HepG2 (cell line): ENCODE measurements around the gene NTN5. TPM values are rescaled to one million over a fixed set of nuclear protein-coding genes. Genes with fewer than 3 reads are reported as not detected.
A peak's percentile ranks its signal among the peaks of the same experiment; 100 is the strongest.

ENCODE experiments used
- ATF4 ChIP-seq, 2 experiments: fragments of 450-650 bp in 1 of 2; sonication (generic) in 1 of 2; formaldehyde crosslinking; IDR thresholded peaks; 2 replicates each; pipeline versions ENCODE4 v1.5.0 to v1.8.0; 2020 to 2022; ENCODE audit warnings: mild to moderate bottlenecking in 1 of 2, missing genetic modification reagents in 1 of 2
- ATF7-NPFF ChIP-seq: sonication (generic); formaldehyde crosslinking; IDR thresholded peaks from 2 replicates; pipeline ENCODE4 v1.8.1; 2023; ENCODE audit warnings: mild to moderate bottlenecking, low read depth, missing genetic modification reagents, moderate library complexity
- CCDC6 ChIP-seq: sonication (generic); formaldehyde crosslinking; IDR thresholded peaks from 2 replicates; pipeline ENCODE4 v1.8.1; 2022; ENCODE audit warnings: mild to moderate bottlenecking, missing genetic modification reagents, moderate library complexity
- DZIP1 ChIP-seq: sonication (generic); formaldehyde crosslinking; IDR thresholded peaks from 2 replicates; pipeline ENCODE4 v1.5.0; 2020; ENCODE audit warnings: mild to moderate bottlenecking, missing genetic modification reagents
- HIVEP1 ChIP-seq: sonication (generic); formaldehyde crosslinking; IDR thresholded peaks from 2 replicates; pipeline ENCODE4 v1.4.0; 2020; ENCODE audit warnings: mild to moderate bottlenecking, missing genetic modification reagents
- IRF2 ChIP-seq: IDR thresholded peaks from 2 replicates; pipeline ENCODE4 v1.6.1; 2018; ENCODE audit warnings: missing genetic modification reagents, missing compliant biosample characterization
- LBX2 ChIP-seq: sonication (generic); formaldehyde crosslinking; IDR thresholded peaks from 2 replicates; pipeline ENCODE4 v1.5.0; 2020; ENCODE audit warnings: missing genetic modification reagents, mild to moderate bottlenecking, borderline replicate concordance
- PAWR ChIP-seq: sonication (generic); formaldehyde crosslinking; IDR thresholded peaks from 2 replicates; pipeline ENCODE4 v1.4.0; 2020; ENCODE audit warnings: missing genetic modification reagents, mild to moderate bottlenecking, borderline replicate concordance
- PHF8 ChIP-seq: sonication (generic); formaldehyde crosslinking; IDR thresholded peaks from 2 replicates; pipeline ENCODE4 v1.5.0; 2020; ENCODE audit warnings: missing genetic modification reagents
- RARA ChIP-seq: IDR thresholded peaks from 2 replicates; pipeline ENCODE4 v1.6.1; 2016; ENCODE audit warnings: missing genetic modification reagents, missing compliant biosample characterization
- SKI ChIP-seq: fragments of 450-650 bp; IDR thresholded peaks from one replicate; pipeline ENCODE4 v1.6.1; 2018; ENCODE audit warnings: mild to moderate bottlenecking; ENCODE audit not compliant: partially characterized antibody
- SP5 ChIP-seq: IDR thresholded peaks from 2 replicates; pipeline ENCODE4 v1.6.1; 2016; ENCODE audit warnings: low read depth, borderline replicate concordance
- SRSF9 ChIP-seq: fragments of 200-400 bp; formaldehyde crosslinking; IDR thresholded peaks from 2 replicates; pipeline ENCODE4 v1.6.1; 2018; ENCODE audit warnings: borderline replicate concordance, mild to moderate bottlenecking, low read depth, low read length; ENCODE audit not compliant: insufficient read depth, poor library complexity, severe bottlenecking
- TOPORS ChIP-seq: sonication (generic); formaldehyde crosslinking; IDR thresholded peaks from 2 replicates; pipeline ENCODE4 v1.8.0; 2023; ENCODE audit warnings: mild to moderate bottlenecking, missing genetic modification reagents
- ZNF232 ChIP-seq: sonication (generic); formaldehyde crosslinking; IDR thresholded peaks from 2 replicates; pipeline ENCODE4 v1.4.0; 2020; ENCODE audit warnings: missing genetic modification reagents, borderline replicate concordance
- ZNF263 ChIP-seq: sonication (generic); formaldehyde crosslinking; IDR thresholded peaks from 2 replicates; pipeline ENCODE4 v1.4.0; 2020; ENCODE audit warnings: missing genetic modification reagents
- ZNF619 ChIP-seq: sonication (generic); formaldehyde crosslinking; IDR thresholded peaks from 2 replicates; pipeline ENCODE4 v1.4.0; 2020; ENCODE audit warnings: mild to moderate bottlenecking, missing genetic modification reagents
- polyA plus RNA-seq, 8 experiments: library from polyadenylated mRNA; depleted of rRNA in 3 of 8; stranded (reverse) in 7 of 8; unstranded in 1 of 8; fragments of >200 nt; fragmentation: Illumina TruSeq in 4 of 8; extraction: Trizol in 4 of 8; gene quantifications; 2 replicates each; pipeline versions ENCODE4 v1.2.1 to v1.2.3, GENCODE V29; 2011 to 2016; ENCODE audit warnings: low read depth in 4 of 8, missing spikeins in 1 of 8, mixed read lengths in 1 of 8; ENCODE audit not compliant: insufficient read depth in 1 of 8
- total RNA-seq, 5 experiments: library from RNA; depleted of rRNA; stranded (reverse); fragments of >200 nt; fragmentation: Illumina TruSeq; extraction: Trizol; gene quantifications; 2 replicates each; pipeline ENCODE4 v1.2.3, GENCODE V29; 2016; ENCODE audit warnings: low read depth in 1 of 5
- TF ChIP-seq, protein P1 (sequence below): IDR thresholded peaks from 2 replicates; pipeline ENCODE4 v1.6.1; 2016; ENCODE audit warnings: mild to moderate bottlenecking
- TF ChIP-seq, protein P2 (sequence below): sonication (generic); formaldehyde crosslinking; IDR thresholded peaks from 2 replicates; pipeline ENCODE4; 2020; ENCODE audit warnings: missing genetic modification reagents, mild to moderate bottlenecking, borderline replicate concordance

The NTN5 gene
- total and polyA plus RNA-seq, 2 of the 13 experiments (the other 11 are each of a cell fraction or from before 2014, with no cell fraction given), result 0.05 TPM; not detected in 1

DNA sequence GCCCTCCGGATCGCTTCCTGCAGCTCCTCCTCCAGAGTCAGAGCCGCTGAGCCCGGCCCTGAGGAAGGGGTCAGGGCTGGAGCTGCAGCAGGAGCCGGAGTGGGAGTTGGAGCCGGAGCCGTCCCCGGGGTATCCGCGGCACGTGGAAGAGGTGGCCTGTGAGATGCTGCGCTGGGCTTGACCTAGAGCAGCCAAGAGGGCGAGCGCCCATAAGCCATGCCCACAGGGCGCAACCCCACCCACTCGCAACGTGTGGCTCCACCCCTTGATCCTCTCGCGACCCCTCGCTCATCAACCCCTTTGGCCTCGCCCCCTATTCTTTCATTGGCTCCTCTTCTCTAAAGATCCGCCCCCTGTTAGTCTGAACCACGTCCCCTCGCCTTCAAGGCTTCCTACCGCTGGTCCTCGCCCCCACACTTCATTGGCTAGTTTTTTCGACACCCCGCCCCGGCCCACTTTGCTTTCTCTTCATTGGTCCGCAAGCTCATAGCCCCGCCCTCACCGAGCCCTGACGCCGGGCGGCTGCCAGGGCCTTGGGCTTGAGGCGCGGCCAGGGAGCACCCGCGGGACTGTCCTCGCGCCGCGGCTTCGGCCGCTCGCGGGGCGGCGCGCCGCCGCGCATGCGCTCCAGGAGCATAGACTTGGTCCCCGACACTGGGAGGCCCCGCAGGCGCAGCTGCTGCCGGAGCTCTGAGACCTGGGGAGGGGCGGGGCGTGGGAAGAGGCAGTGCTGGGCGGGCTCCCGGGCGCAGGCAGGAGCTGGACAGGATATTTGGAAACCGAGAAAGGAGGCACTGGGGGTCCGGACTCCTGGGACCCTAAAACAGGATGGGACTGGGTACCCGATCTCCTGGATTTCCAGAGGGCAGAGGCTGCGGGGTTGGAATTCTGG is 41.3 kb upstream of the NTN5 start (continued):
- TF ChIP-seq SP5 (CRISPR knock-in tag), result 0 out of 2 replicates have a peak, but pooled peaks have one; percentile 42
- TF ChIP-seq DZIP1 (CRISPR knock-in tag), result no peak
- TF ChIP-seq ZNF263 (CRISPR knock-in tag), result peak; percentile 95
- 0 out of 4 replicates have a peak, but pooled peaks of 1 of the 2 experiments have one; percentile 22 for TF ChIP-seq ATF4 (CRISPR knock-in tag; IDR thresholded peaks at IDR 0.05)
- peak; percentile 68 for TF ChIP-seq PHF8 (CRISPR knock-in tag)
- no peak for TF ChIP-seq PAWR (CRISPR knock-in tag)
- 0 out of 2 replicates have a peak, but pooled peaks have one; percentile 28 for TF ChIP-seq HIVEP1 (CRISPR knock-in tag)
- TF ChIP-seq, protein P1, sequence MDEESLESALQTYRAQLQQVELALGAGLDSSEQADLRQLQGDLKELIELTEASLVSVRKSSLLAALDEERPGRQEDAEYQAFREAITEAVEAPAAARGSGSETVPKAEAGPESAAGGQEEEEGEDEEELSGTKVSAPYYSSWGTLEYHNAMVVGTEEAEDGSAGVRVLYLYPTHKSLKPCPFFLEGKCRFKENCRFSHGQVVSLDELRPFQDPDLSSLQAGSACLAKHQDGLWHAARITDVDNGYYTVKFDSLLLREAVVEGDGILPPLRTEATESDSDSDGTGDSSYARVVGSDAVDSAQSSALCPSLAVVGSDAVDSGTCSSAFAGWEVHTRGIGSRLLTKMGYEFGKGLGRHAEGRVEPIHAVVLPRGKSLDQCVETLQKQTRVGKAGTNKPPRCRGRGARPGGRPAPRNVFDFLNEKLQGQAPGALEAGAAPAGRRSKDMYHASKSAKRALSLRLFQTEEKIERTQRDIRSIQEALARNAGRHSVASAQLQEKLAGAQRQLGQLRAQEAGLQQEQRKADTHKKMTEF (CRISPR knock-in tag), result peak; percentile 71; the same call in 1 of the 2 replicates
- TF ChIP-seq, protein P2, sequence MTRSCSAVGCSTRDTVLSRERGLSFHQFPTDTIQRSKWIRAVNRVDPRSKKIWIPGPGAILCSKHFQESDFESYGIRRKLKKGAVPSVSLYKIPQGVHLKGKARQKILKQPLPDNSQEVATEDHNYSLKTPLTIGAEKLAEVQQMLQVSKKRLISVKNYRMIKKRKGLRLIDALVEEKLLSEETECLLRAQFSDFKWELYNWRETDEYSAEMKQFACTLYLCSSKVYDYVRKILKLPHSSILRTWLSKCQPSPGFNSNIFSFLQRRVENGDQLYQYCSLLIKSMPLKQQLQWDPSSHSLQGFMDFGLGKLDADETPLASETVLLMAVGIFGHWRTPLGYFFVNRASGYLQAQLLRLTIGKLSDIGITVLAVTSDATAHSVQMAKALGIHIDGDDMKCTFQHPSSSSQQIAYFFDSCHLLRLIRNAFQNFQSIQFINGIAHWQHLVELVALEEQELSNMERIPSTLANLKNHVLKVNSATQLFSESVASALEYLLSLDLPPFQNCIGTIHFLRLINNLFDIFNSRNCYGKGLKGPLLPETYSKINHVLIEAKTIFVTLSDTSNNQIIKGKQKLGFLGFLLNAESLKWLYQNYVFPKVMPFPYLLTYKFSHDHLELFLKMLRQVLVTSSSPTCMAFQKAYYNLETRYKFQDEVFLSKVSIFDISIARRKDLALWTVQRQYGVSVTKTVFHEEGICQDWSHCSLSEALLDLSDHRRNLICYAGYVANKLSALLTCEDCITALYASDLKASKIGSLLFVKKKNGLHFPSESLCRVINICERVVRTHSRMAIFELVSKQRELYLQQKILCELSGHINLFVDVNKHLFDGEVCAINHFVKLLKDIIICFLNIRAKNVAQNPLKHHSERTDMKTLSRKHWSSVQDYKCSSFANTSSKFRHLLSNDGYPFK (CRISPR knock-in tag), result peak; percentile 30; the same call in 1 of the 2 replicates
- TF ChIP-seq LBX2 (CRISPR knock-in tag), result 0 out of 2 replicates have a peak, but pooled peaks have one; percentile 43
- TF ChIP-seq ZNF232 (CRISPR knock-in tag), result peak; percentile 35; the same call in 1 of the 2 replicates
- TF ChIP-seq TOPORS (CRISPR knock-in tag), result peak; percentile 67; the same call in 1 of the 2 replicates
- TF ChIP-seq ZNF619 (CRISPR knock-in tag), result no peak
- TF ChIP-seq CCDC6 (CRISPR knock-in tag), result no peak
- TF ChIP-seq IRF2 (CRISPR knock-in tag), result peak; percentile 22; the same call in 1 of the 2 replicates
- peak; percentile 17 for TF ChIP-seq SKI
- peak; percentile 65; the same call in 1 of the 2 replicates for TF ChIP-seq ATF7-NPFF
- no peak for TF ChIP-seq SRSF9
- peak; percentile 35; the same call in 1 of the 2 replicates for TF ChIP-seq RARA (CRISPR knock-in tag)
